H4 (cell line): Measurements from ENCODE around the gene LRRC38. TPM values are rescaled to one million over a fixed set of nuclear protein-coding genes. Genes with fewer than 3 reads are reported as not detected.

ENCODE experiments used
- DNase-seq: peaks from one replicate; pipeline ENCODE4 v3.0.0-alpha.2; 2015; ENCODE audit warnings: low spot score
- total RNA-seq: library from RNA; depleted of rRNA; stranded (reverse); fragments of >200 nt; shearing (Covaris generic); gene quantifications from 2 replicates; pipeline ENCODE4 v1.2.3, GENCODE V29; 2014

Gene LRRC38
- total RNA-seq, 1 experiment from 2014 or later = not detected

DNA sequence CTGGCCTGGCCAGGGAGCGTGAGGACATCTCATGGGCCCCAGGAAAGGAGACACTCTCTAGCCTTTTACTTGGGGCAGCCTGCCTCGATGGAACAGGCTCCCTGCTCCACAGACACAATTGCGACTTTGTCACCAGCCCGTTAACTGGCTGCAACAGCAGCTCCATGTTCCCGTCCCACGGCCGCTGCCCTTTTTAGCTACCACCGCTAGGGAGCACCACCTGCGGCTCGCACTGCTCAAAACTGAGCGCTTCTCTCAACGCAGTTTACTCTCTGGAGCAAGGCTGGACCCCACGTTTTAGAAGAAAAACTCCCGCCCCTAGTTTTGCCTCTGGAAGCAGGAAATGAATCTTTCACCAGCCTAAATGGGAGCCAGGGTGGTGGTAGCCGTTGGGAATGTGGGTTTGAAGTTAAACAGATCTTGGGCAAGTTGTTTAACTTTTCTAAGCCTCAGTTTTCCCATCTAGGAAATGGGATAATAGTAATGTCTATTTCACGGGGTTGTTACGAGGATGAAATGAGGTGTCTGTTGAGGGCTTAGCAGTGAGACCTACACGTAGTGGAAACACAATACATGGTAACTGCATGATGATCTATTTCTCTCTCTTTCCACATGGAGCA is 3.5 kb upstream of the LRRC38 start:
- peak; percentile 21 for DNase-seq

DNA sequence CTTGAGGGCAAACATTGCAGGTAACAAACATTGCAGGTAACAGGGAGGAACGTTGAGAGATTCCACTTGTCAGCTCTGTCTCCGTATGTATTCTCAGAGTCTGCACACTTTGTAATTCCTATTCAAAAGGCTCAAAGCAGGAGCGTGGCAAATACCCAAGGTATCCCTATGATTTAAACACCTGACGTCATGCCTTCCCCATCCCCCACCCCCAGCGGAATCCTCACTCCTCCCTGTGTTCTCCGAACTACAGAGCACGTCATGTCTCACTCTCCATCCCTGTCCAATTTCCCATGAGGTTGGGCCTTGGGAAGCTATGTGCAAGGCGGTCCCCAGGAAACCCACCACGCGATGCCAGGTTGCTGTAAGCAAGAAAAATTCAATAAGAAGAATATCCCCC is 2.8 kb upstream of the LRRC38 start:
- DNase-seq = no peak

GRCh38 chr1:13514821-13515220 is 1.0 kb upstream of the LRRC38 start:
- no peak for DNase-seq

GRCh38 chr1:13513063-13513894 is 524 bp downstream of the LRRC38 start:
- no peak for DNase-seq

- DNase-seq = no peak
Observed at GRCh38 chr1:13512472-13512871, 1.3 kb downstream of the LRRC38 start.

DNA sequence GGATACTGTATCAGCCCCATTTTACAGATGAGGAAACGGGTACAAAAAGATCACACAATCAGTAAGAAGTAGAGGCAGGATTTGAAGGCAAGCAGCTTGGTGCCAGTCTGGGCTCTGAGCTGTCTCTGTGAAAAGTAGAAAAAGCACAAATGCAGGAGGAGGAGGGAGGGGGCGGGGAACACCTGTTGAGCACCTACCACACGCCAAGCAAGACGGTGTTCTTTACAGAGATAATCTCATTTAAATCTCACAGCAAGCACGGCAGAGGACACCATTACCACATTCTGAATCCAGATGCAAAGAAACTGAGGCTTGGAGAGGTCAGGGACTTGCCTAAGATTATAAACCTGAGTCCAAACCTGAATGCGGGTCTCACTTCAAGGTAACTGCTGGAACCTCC is 3.3 kb downstream of the LRRC38 start:
- no peak for DNase-seq

DNA sequence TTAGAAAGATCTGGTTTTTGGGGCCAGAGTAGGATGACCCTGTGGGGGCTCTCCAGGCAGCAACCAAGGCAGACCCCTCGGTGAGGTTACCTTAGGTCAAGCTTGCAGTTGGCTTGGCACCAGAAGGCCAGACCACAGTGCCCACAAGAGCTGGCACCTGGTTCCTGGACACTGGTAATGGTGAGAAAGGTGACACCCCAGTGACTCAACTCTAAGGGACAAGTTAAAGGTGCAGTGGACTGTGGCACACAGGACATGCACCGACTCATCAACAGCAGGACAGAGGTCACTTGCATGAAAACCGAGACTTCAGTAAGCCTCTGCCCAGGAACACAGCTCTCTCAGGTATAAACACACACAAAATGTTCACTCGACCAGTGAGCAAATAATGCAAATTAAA is 6.7 kb downstream of the LRRC38 start:
- DNase-seq = no peak

DNA sequence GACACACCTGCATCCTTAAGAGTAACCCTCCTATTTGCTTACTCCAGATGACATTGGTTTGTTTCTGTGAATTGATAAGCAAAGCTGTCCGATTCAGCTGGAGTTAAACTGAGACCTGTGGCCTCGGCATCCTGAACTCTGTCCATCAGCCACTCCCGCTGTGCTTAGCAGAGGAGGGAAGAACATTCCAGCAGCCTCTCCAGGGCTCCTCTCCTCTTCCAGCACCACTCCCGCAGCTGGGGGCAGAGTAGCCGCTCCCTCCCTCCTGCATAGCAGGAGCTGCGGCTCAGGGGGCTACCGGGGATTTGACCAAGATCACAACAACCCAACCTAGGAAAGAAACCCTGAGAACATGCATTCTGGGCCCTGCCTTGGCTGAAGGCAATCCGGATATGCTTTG is 8.8 kb downstream of the LRRC38 start:
- DNase-seq = no peak

DNA sequence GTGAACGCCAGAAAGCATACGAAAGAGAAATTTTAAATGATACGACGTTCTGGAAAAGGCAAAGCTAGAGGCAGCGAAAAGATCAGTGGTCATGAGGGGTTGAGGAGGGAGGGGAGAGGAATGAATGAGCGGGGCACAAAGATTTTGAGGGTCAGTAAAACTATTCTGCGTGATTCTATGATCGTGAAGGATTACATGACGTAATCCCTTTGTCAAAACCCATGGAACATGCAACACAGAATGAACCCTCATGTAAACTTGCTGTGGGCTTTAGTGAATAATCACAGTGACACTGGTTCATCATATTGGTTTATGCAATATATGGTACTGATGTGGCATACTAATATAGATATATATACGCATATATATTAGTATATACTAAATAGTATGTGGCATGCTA is 13.0 kb downstream of the LRRC38 start:
- no peak for DNase-seq

GRCh38 chr1:13499422-13499821 is 14.4 kb downstream of the LRRC38 start:
- DNase-seq = no peak

DNA sequence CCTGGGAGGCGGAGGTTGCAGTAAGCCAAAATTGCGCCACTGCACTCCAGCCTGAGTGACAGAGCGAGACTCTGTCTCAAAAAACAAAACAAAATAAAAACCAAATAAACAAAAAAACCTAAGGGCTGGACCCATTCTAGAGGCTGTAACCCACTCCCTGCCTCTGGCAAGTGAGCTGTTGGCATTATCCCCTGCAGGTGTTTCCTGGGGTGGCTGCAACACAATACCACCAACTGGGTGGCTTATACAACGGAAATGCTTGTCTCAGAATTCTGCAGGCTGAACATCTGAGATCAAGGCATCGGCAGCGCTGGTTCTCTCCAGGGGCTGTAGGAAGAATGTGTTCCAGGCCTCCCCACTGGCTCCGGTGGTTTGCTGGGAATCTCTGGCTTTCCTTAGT is 15.2 kb downstream of the LRRC38 start:
- DNase-seq = no peak

- no peak for DNase-seq
Observed at GRCh38 chr1:13495186-13495585, 18.6 kb downstream of the LRRC38 start.

- no peak for DNase-seq
Observed at GRCh38 chr1:13494712-13495111, 19.1 kb downstream of the LRRC38 start.

- no peak for DNase-seq
Observed at GRCh38 chr1:13494025-13494424, 19.8 kb downstream of the LRRC38 start.

DNA sequence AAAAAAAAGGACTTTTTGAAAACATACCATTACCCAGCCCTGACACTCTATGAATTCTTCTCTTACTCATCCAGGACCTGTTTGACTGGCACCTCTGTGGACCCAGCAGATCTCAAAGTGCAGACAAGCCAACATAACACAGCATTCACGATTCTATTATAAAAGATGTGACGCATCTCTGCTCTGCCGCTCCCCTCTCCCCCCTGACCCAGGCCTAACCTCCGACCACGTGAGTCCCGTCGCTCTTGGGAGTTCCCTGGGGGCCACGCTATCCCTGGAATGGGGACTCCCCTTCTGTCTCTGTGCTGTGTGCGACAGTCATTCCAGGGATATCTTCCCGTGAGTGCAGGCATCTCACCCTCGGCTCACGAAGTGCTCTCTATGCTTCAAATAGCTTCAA is 21.1 kb downstream of the LRRC38 start:
- no peak for DNase-seq

- DNase-seq = no peak
Observed at GRCh38 chr1:13487957-13488356, 25.8 kb downstream of the LRRC38 start.

DNA sequence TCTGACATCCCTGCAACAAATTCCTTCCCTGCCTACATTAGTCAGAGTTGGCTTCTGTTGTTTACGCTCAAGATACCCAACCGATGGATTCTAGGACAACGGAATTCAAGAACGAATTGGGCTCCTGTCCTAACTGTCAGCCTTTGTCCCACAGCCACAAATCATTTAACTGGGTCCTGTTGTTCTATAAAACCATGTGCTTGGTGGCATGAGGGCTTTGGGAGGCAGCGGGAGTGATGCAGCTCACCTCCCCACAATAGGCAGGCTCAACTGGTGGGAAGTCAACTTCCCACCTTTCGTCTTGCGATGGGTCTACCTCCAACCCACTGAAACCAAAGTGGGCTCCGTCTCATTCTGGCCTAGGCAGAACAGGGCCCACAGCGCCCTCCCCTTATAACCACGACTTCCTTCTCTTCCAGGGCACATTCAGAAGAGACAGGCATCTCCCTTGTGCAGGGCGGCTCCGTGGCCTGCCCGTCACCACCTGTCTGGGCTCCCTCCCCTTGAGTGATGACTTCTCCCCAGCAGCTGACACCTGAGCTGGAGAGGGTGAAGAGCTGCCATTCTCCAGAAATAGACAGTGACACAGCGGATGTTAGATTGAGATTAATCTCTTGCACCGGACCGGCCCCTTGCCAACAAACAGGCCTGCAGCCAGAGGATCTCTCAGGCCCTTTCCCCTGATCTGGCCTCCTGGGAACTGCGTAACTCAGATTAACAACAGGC is 26.5 kb downstream of the LRRC38 start:
- no peak for DNase-seq

DNA sequence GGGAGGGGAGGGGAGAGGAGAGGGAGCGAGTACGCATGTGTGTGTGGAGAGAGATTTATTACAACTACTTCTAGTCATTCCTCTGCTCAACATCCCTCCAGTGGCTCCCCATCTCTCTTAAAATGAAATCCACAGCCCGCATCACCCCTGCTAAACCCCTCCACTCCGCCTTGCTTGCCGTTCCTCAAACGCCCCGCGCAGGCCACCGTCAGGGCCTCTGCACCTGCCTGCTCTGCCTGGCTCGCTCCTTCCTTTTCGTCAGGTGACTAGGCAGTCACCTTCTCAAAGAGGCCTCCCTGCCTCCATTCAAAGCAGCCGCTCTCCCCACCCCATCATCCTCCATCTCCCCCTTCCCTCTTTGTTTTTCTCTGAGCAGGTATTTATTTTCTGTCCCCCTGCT is 29.9 kb downstream of the LRRC38 start:
- DNase-seq = no peak

- DNase-seq = no peak
Observed at GRCh38 chr1:13482600-13482999, 31.2 kb downstream of the LRRC38 start.

- no peak for DNase-seq
Observed at GRCh38 chr1:13479171-13479856, 34.5 kb downstream of the LRRC38 start.

DNA sequence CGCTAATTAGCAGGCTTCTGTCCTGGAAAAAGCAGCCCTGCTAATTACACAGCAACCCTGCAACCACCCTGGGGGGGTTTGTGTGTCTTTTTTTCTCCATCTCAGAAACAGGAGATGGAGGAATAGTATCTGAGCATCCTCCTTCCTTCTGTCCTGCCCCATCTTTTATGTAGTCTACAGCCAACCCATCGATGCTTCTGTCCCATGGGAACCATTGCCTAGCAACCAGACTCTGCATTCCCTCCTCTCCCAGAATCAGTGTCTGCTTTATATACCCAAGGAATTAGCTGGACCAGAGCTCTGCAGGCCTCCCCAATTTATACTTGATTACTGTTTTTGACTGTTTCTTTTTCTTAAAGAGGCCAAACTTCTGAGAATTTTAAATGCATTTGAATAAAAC is 35.1 kb downstream of the LRRC38 start:
- no peak for DNase-seq

DNA sequence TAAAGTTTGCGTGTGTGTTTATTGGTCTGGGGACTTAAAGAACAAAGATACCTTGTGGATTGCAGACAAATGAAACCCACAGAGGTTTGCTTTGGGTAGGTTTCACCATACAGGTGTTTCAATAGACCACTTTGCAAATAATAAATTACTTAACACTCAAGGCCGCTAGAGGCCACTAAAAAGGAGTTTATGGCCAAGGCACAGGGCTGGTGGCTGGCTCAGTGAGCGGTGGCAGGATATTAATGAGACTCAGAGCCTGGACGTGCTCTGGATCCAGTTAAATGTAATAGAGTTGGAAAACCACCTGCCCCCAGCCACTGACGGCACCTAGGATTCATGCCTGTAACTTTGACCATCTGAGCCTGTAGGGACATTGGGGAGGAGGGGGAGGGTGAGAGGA is 44.5 kb downstream of the LRRC38 start:
- no peak for DNase-seq
